ENCODE results near the gene CALCB.

CALCB gene

GRCh38 chr11:15107730-15108515, 34.5 kb downstream of the CALCB start:
- CTCF ChIA-PET, result interaction anchor here (1.3 to 5.4 kb wide), 2 partner anchors 9 to 100 kb away, joined by 5 to 45 read pairs; no protein-coding TSS in a partner anchor
- no peak for DNase-seq (ENCODE audit: extremely low spot score)
- TF ChIP-seq CTCF (IDR thresholded peaks at IDR 0.05; ENCODE audit: control extremely low read depth, extremely low read depth, low read depth, missing control alignments), result no peak
- POLR2A ChIA-PET, result no interaction called here

- POLR2A ChIA-PET, result no interaction called here
- CTCF ChIA-PET, result interaction anchor here (1.3 to 5.4 kb wide), 2 partner anchors 9 to 99 kb away, joined by 5 to 45 read pairs; no protein-coding TSS in a partner anchor
- no peak for TF ChIP-seq CTCF (IDR thresholded peaks at IDR 0.05; ENCODE audit: control extremely low read depth, extremely low read depth, low read depth, missing control alignments)
- DNase-seq (ENCODE audit: extremely low spot score), result no peak
Measured at GRCh38 chr11:15108592-15109130, 35.3 kb downstream of the CALCB start.

GRCh38 chr11:15109602-15110001, 36.2 kb downstream of the CALCB start:
- CTCF ChIA-PET, result interaction anchor here (0.9 to 5.4 kb wide), 5 partner anchors 10 to 202 kb away, joined by 3 to 45 read pairs (median 4); no protein-coding TSS in a partner anchor
- POLR2A ChIA-PET, result no interaction called here
- DNase-seq (ENCODE audit: extremely low spot score), result no peak
- no peak for TF ChIP-seq CTCF (IDR thresholded peaks at IDR 0.05; ENCODE audit: control extremely low read depth, extremely low read depth, low read depth, missing control alignments)

GRCh38 chr11:15111215-15111614, 37.8 kb downstream of the CALCB start:
- no peak for TF ChIP-seq CTCF (IDR thresholded peaks at IDR 0.05; ENCODE audit: control extremely low read depth, extremely low read depth, low read depth, missing control alignments)
- DNase-seq (ENCODE audit: extremely low spot score), result no peak
- CTCF ChIA-PET, result interaction anchor here (0.6 to 5.4 kb wide), 4 partner anchors 12 to 79 kb away, joined by 3 to 45 read pairs (median 6); no protein-coding TSS in a partner anchor
- POLR2A ChIA-PET, result no interaction called here

- no peak for TF ChIP-seq CTCF (IDR thresholded peaks at IDR 0.05; ENCODE audit: control extremely low read depth, extremely low read depth, low read depth, missing control alignments)
- CTCF ChIA-PET, result interaction anchor here (1.6 to 3.7 kb wide), 3 partner anchors 10 to 47 kb away, joined by 3 to 38 read pairs (median 5); no protein-coding TSS in a partner anchor
- POLR2A ChIA-PET, result no interaction called here
- DNase-seq (ENCODE audit: extremely low spot score), result no peak
Measured at GRCh38 chr11:15112131-15112541, 38.7 kb downstream of the CALCB start.

GRCh38 chr11:15113381-15113780, 40.0 kb downstream of the CALCB start:
- POLR2A ChIA-PET, result no interaction called here
- TF ChIP-seq CTCF (IDR thresholded peaks at IDR 0.05; ENCODE audit: control extremely low read depth, extremely low read depth, low read depth, missing control alignments), result no peak
- CTCF ChIA-PET, result interaction anchor here (1.3 to 3.7 kb wide), 3 partner anchors 11 to 205 kb away, joined by 4 to 38 read pairs (median 5); no protein-coding TSS in a partner anchor
- no peak for DNase-seq (ENCODE audit: extremely low spot score)
